ENCODE results near the gene MBD3L1. TPM values are rescaled to one million over a fixed set of nuclear protein-coding genes. Genes with fewer than 3 reads are reported as not detected.

The MBD3L1 gene
- total and polyA plus RNA-seq, 2 donors, result not detected

GRCh38 chr19:8858260-8858659, 26.1 kb downstream of the MBD3L1 start:
- H3K36me3 ChIP-seq (ENCODE audit: control insufficient read depth in 2 of 2, insufficient read depth in 2 of 2, low read length in 1 of 2), result no peaks in the 10 kb centered on the region
- DNase-seq (ENCODE audit: low read depth in 6 of 9, low spot score in 9 of 9), result no peak
- H3K4me3 ChIP-seq (ENCODE audit: low read length in 2 of 2), result no peak overlapping the region
- no peaks in the 10 kb centered on the region for H3K4me1 ChIP-seq (ENCODE audit: control insufficient read depth in 2 of 2, insufficient read depth in 2 of 2, low read length in 2 of 2)
- H3K9me3 ChIP-seq (ENCODE audit: control insufficient read depth in 2 of 2, insufficient read depth in 1 of 2, low read length in 1 of 2), result no peaks in the 10 kb centered on the region
- WGBS, result 91% methylated on average over 3 of the region's 3 CpGs
- H3K27ac ChIP-seq (ENCODE audit: low read depth in 1 of 2, low read length in 1 of 2), result no peak overlapping the region
- no peaks in the 10 kb centered on the region for H3K27me3 ChIP-seq (ENCODE audit: control insufficient read depth in 2 of 2, insufficient read depth in 1 of 2, low read length in 1 of 2)

GRCh38 chr19:8866344-8866743, 34.2 kb downstream of the MBD3L1 start:
- H3K4me1 ChIP-seq (ENCODE audit: control insufficient read depth in 2 of 2, insufficient read depth in 2 of 2, low read length in 2 of 2), result no peaks in the 10 kb centered on the region
- no peaks in the 10 kb centered on the region for H3K27me3 ChIP-seq (ENCODE audit: control insufficient read depth in 2 of 2, insufficient read depth in 1 of 2, low read length in 1 of 2)
- H3K27ac ChIP-seq (ENCODE audit: low read depth in 1 of 2, low read length in 1 of 2), result no peak overlapping the region
- H3K36me3 ChIP-seq (ENCODE audit: control insufficient read depth in 2 of 2, insufficient read depth in 2 of 2, low read length in 1 of 2), result no peaks in the 10 kb centered on the region
- no peak for DNase-seq (ENCODE audit: low read depth in 6 of 9, low spot score in 9 of 9)
- no peak overlapping the region for H3K4me3 ChIP-seq (ENCODE audit: low read length in 2 of 2)
- H3K9me3 ChIP-seq (ENCODE audit: control insufficient read depth in 2 of 2, insufficient read depth in 1 of 2, low read length in 1 of 2), result no peaks in the 10 kb centered on the region

- Histone ChIP-seq H3K9me3 (ENCODE audit: control insufficient read depth in 2 of 2, insufficient read depth in 1 of 2, low read length in 1 of 2) (peaks cover 2 to 14% of the 10 kb centered on the region in 2 donors), H3K4me3 (ENCODE audit: low read length in 2 of 2) (no peak overlapping the region), H3K27ac (ENCODE audit: low read depth in 1 of 2, low read length in 1 of 2) (no peak overlapping the region), H3K36me3 (ENCODE audit: control insufficient read depth in 2 of 2, insufficient read depth in 2 of 2, low read length in 1 of 2) (no peaks in the 10 kb centered on the region), H3K27me3 (ENCODE audit: control insufficient read depth in 2 of 2, insufficient read depth in 1 of 2, low read length in 1 of 2) (no peaks in the 10 kb centered on the region), H3K4me1 (ENCODE audit: control insufficient read depth in 2 of 2, insufficient read depth in 2 of 2, low read length in 2 of 2) (no peaks in the 10 kb centered on the region)
- no peak for DNase-seq (ENCODE audit: low read depth in 6 of 9, low spot score in 9 of 9)
- WGBS, result 43% methylated on average over 6 of the region's 6 CpGs
These were observed 45.9 kb downstream of the MBD3L1 start for GRCh38 chr19:8877854-8878705.

- no peak overlapping the region for H3K27ac ChIP-seq (ENCODE audit: low read depth in 1 of 2, low read length in 1 of 2)
- peaks cover 2 to 14% of the 10 kb centered on the region in 2 donors for H3K9me3 ChIP-seq (ENCODE audit: control insufficient read depth in 2 of 2, insufficient read depth in 1 of 2, low read length in 1 of 2)
- H3K4me1 ChIP-seq (ENCODE audit: control insufficient read depth in 2 of 2, insufficient read depth in 2 of 2, low read length in 2 of 2), result no peaks in the 10 kb centered on the region
- DNase-seq (ENCODE audit: low read depth in 6 of 9, low spot score in 9 of 9), result no peak
- H3K36me3 ChIP-seq (ENCODE audit: control insufficient read depth in 2 of 2, insufficient read depth in 2 of 2, low read length in 1 of 2), result no peaks in the 10 kb centered on the region
- WGBS, result 74% methylated on average over 2 of the region's 2 CpGs
- no peaks in the 10 kb centered on the region for H3K27me3 ChIP-seq (ENCODE audit: control insufficient read depth in 2 of 2, insufficient read depth in 1 of 2, low read length in 1 of 2)
- no peak overlapping the region for H3K4me3 ChIP-seq (ENCODE audit: low read length in 2 of 2)
These were observed 48.8 kb downstream of the MBD3L1 start for GRCh38 chr19:8880868-8881488.

- no peaks in the 10 kb centered on the region for H3K27me3 ChIP-seq (ENCODE audit: control insufficient read depth in 2 of 2, insufficient read depth in 1 of 2, low read length in 1 of 2)
- H3K27ac ChIP-seq (ENCODE audit: low read depth in 1 of 2, low read length in 1 of 2), result no peak overlapping the region
- DNase-seq (ENCODE audit: low read depth in 6 of 9, low spot score in 9 of 9), result no peak
- no peaks in the 10 kb centered on the region for H3K4me1 ChIP-seq (ENCODE audit: control insufficient read depth in 2 of 2, insufficient read depth in 2 of 2, low read length in 2 of 2)
- H3K4me3 ChIP-seq (ENCODE audit: low read length in 2 of 2), result no peak overlapping the region
- peaks cover 2 to 11% of the 10 kb centered on the region in 2 donors for H3K9me3 ChIP-seq (ENCODE audit: control insufficient read depth in 2 of 2, insufficient read depth in 1 of 2, low read length in 1 of 2)
- no peaks in the 10 kb centered on the region for H3K36me3 ChIP-seq (ENCODE audit: control insufficient read depth in 2 of 2, insufficient read depth in 2 of 2, low read length in 1 of 2)
These were observed 49.3 kb downstream of the MBD3L1 start for GRCh38 chr19:8881512-8881911.

DNA sequence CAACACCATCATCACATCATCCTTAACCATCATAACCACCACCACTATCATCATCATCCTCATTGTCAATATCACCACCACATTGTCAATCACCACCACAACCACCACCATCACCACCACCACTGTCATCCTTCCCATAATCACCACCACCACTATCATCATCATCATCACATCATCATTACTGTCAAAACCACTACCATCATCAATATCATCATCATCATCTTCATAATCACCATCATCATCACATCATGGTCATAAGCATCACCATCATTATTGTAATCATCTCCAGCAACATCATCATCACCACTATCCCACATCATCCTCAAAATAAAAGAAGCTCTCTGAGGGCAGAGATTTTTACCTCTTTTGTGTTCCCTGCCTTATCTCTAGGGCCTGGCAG, 52.2 kb downstream of the MBD3L1 start:
- Histone ChIP-seq H3K36me3 (ENCODE audit: control insufficient read depth in 2 of 2, insufficient read depth in 2 of 2, low read length in 1 of 2) (no peaks in the 10 kb centered on the region), H3K4me3 (ENCODE audit: low read length in 2 of 2) (no peak overlapping the region), H3K4me1 (ENCODE audit: control insufficient read depth in 2 of 2, insufficient read depth in 2 of 2, low read length in 2 of 2) (no peaks in the 10 kb centered on the region), H3K27ac (ENCODE audit: low read depth in 1 of 2, low read length in 1 of 2) (no peak overlapping the region), H3K27me3 (ENCODE audit: control insufficient read depth in 2 of 2, insufficient read depth in 1 of 2, low read length in 1 of 2) (no peaks in the 10 kb centered on the region), H3K9me3 (ENCODE audit: control insufficient read depth in 2 of 2, insufficient read depth in 1 of 2, low read length in 1 of 2) (peaks cover 0 to 11% of the 10 kb centered on the region in 2 donors)
- no peak for DNase-seq (ENCODE audit: low read depth in 6 of 9, low spot score in 9 of 9)

DNA sequence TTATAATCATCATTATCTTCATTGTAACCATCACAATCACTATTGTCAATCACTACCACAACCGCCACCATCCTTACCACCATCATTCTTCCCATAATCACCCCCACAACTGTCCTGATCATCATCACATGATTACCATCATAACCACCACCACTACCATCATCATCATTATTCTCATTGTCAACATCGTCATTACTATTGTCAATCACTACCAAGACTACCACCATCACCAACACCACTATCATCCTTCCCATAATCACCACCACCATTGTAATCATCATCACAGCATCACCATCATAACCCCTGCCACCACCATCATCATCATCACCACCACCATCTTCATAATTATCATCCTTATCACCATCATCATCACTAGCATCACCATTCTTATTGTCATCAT, 55.2 kb downstream of the MBD3L1 start:
- H3K36me3 ChIP-seq (ENCODE audit: control insufficient read depth in 2 of 2, insufficient read depth in 2 of 2, low read length in 1 of 2), result no peaks in the 10 kb centered on the region
- no peak for DNase-seq (ENCODE audit: low read depth in 6 of 9, low spot score in 9 of 9)
- H3K4me1 ChIP-seq (ENCODE audit: control insufficient read depth in 2 of 2, insufficient read depth in 2 of 2, low read length in 2 of 2), result no peaks in the 10 kb centered on the region
- no peak overlapping the region for H3K4me3 ChIP-seq (ENCODE audit: low read length in 2 of 2)
- 68% methylated on average over 2 of the region's 2 CpGs for WGBS
- H3K9me3 ChIP-seq (ENCODE audit: control insufficient read depth in 2 of 2, insufficient read depth in 1 of 2, low read length in 1 of 2), result peaks cover 0 to 5% of the 10 kb centered on the region in 2 donors
- no peaks in the 10 kb centered on the region for H3K27me3 ChIP-seq (ENCODE audit: control insufficient read depth in 2 of 2, insufficient read depth in 1 of 2, low read length in 1 of 2)
- no peak overlapping the region for H3K27ac ChIP-seq (ENCODE audit: low read depth in 1 of 2, low read length in 1 of 2)

GRCh38 chr19:8890260-8890659, 58.1 kb downstream of the MBD3L1 start:
- Histone ChIP-seq H3K36me3 (ENCODE audit: control insufficient read depth in 2 of 2, insufficient read depth in 2 of 2, low read length in 1 of 2) (no peaks in the 10 kb centered on the region), H3K4me3 (ENCODE audit: low read length in 2 of 2) (no peak overlapping the region), H3K27me3 (ENCODE audit: control insufficient read depth in 2 of 2, insufficient read depth in 1 of 2, low read length in 1 of 2) (no peaks in the 10 kb centered on the region), H3K9me3 (ENCODE audit: control insufficient read depth in 2 of 2, insufficient read depth in 1 of 2, low read length in 1 of 2) (peaks cover 0 to 5% of the 10 kb centered on the region in 2 donors), H3K4me1 (ENCODE audit: control insufficient read depth in 2 of 2, insufficient read depth in 2 of 2, low read length in 2 of 2) (no peaks in the 10 kb centered on the region), H3K27ac (ENCODE audit: low read depth in 1 of 2, low read length in 1 of 2) (no peak overlapping the region)
- DNase-seq (ENCODE audit: low read depth in 6 of 9, low spot score in 9 of 9), result no peak
